ENCODE results near the gene GJC1.
"Not testable (repeated sequence)": the region's sequence is repeated elsewhere in the genome, so short reads cannot be mapped to it uniquely, and the experiment has no call there.

Gene GJC1

GRCh38 chr17:44842748-44843147 lies 12.7 kb upstream of the GJC1 start:
- no peak for DNase-seq

GRCh38 chr17:44840936-44841335 lies 10.8 kb upstream of the GJC1 start:
- no peak for DNase-seq

GRCh38 chr17:44840274-44840673 lies 10.2 kb upstream of the GJC1 start:
- DNase-seq: no peak

- no peak for DNase-seq
Observed at GRCh38 chr17:44837196-44837595, 7.1 kb upstream of the GJC1 start.

- DNase-seq: no peak
Observed at GRCh38 chr17:44832805-44833204, 2.7 kb upstream of the GJC1 start.

- no peak for DNase-seq
Observed at GRCh38 chr17:44831371-44831770, 1.3 kb upstream of the GJC1 start.

GRCh38 chr17:44830359-44831288 lies 537 bp upstream of the GJC1 start:
- DNase-seq: no peak

- DNase-seq: peak in 1 of 2 experiments; percentile 25
Observed at GRCh38 chr17:44828919-44829522, 1.1 kb downstream of the GJC1 start.

- no peak for DNase-seq
Observed at GRCh38 chr17:44827863-44828262, 2.2 kb downstream of the GJC1 start.

GRCh38 chr17:44826123-44826790 lies 3.8 kb downstream of the GJC1 start:
- DNase-seq: no peak

GRCh38 chr17:44825236-44825635 lies 4.9 kb downstream of the GJC1 start:
- DNase-seq: not testable (repeated sequence)

GRCh38 chr17:44820631-44821212 lies 9.4 kb downstream of the GJC1 start:
- DNase-seq: peak; percentile 38 to 50

GRCh38 chr17:44818508-44818907 lies 11.6 kb downstream of the GJC1 start:
- DNase-seq: not testable (repeated sequence)

- no peak for DNase-seq
Observed at GRCh38 chr17:44812263-44812662, 17.8 kb downstream of the GJC1 start.

GRCh38 chr17:44808656-44809388 lies 21.3 kb downstream of the GJC1 start:
- not testable (repeated sequence) for DNase-seq

- no peak for DNase-seq
Observed at GRCh38 chr17:44808156-44808555, 21.9 kb downstream of the GJC1 start.

- DNase-seq: no peak
Observed at GRCh38 chr17:44807817-44808155, 22.3 kb downstream of the GJC1 start.

- DNase-seq: no peak
Observed at GRCh38 chr17:44807093-44807816, 22.8 kb downstream of the GJC1 start.

- no peak for DNase-seq
Observed at GRCh38 chr17:44804302-44805089, 25.6 kb downstream of the GJC1 start.

- no peak for DNase-seq
Observed at GRCh38 chr17:44801880-44802279, 28.2 kb downstream of the GJC1 start.

GRCh38 chr17:44798356-44798755 lies 31.7 kb downstream of the GJC1 start:
- no peak for DNase-seq

Measured in NCI-H187 (cell line).